Measurements from ENCODE around the gene ADIPOR1.
A peak's percentile ranks its signal among the peaks of the same experiment; 100 is the strongest.

The ADIPOR1 gene

GRCh38 chr1:202932476-202932875 is 25.6 kb downstream of the ADIPOR1 start:
- Histone ChIP-seq H3K4me2 (ENCODE audit: insufficient read depth, low read length, poor library complexity, severe bottlenecking) (no peak overlapping the region), H3K36me3 (replicated peaks in 1 of 2; ENCODE audit: control insufficient read depth in 2 of 2, insufficient read depth in 2 of 2, low read length in 2 of 2) (no peaks in the 10 kb centered on the region), H4K8ac (ENCODE audit: low read depth, low read length) (no peak overlapping the region), H3K27ac (replicated peaks; ENCODE audit: low read length) (no peak overlapping the region), H3K27me3 (ENCODE audit: control insufficient read depth in 3 of 3, insufficient read depth in 3 of 3, low read depth in 1 of 3, low read length in 3 of 3) (no peaks in the 10 kb centered on the region), H3K18ac (ENCODE audit: low read length) (no peak overlapping the region), H2BK120ac (ENCODE audit: low read depth, low read length) (no peak overlapping the region), H2BK5ac (ENCODE audit: low read length) (no peak overlapping the region), H3K79me1 (ENCODE audit: low read depth, low read length) (no peaks in the 10 kb centered on the region), H4K91ac (ENCODE audit: low read depth, low read length, poor library complexity) (no peak overlapping the region), H3K4me1 (ENCODE audit: control insufficient read depth in 2 of 2, insufficient read depth in 1 of 2, low read depth in 1 of 2, low read length in 2 of 2) (no peaks in the 10 kb centered on the region), H3K4me3 (ENCODE audit: low read length in 2 of 2) (no peak overlapping the region), H3K14ac (ENCODE audit: low read length) (no peak overlapping the region), H3K9me3 (replicated peaks in 1 of 2; ENCODE audit: control insufficient read depth in 2 of 2, insufficient read depth in 1 of 2, low read depth in 1 of 2, low read length in 2 of 2) (peaks cover 0 to 3% of the 10 kb centered on the region in 2 donors), H2BK15ac (ENCODE audit: low read length) (no peak overlapping the region), H3K9ac (ENCODE audit: low read depth, low read length, poor library complexity) (no peak overlapping the region), H2BK12ac (ENCODE audit: low read length) (no peak overlapping the region), H2AFZ (ENCODE audit: low read length) (no peak overlapping the region), H3K23ac (ENCODE audit: low read depth, low read length, poor library complexity) (no peak overlapping the region), H3K4ac (ENCODE audit: low read length) (no peak overlapping the region), H2AK5ac (ENCODE audit: low read depth, low read length) (no peak overlapping the region)
- no CpG with 5 or more reads among the region's 2 CpGs for WGBS, 2 donors (ENCODE audit: extremely low coverage in 2 of 2, insufficient read length in 2 of 2, insufficient replicate concordance in 1 of 2)
- no peak for DNase-seq (ENCODE audit: low spot score)

- Histone ChIP-seq H3K9me3 (replicated peaks in 1 of 2; ENCODE audit: control insufficient read depth in 2 of 2, insufficient read depth in 1 of 2, low read depth in 1 of 2, low read length in 2 of 2) (no peaks in the 10 kb centered on the region), H3K79me1 (ENCODE audit: low read depth, low read length) (no peaks in the 10 kb centered on the region), H3K23ac (ENCODE audit: low read depth, low read length, poor library complexity) (peak within 1 kb of the TSS; percentile 94), H2BK120ac (ENCODE audit: low read depth, low read length) (no peak within 1 kb of the TSS), H3K4me1 (ENCODE audit: control insufficient read depth in 2 of 2, insufficient read depth in 1 of 2, low read depth in 1 of 2, low read length in 2 of 2) (no peaks in the 10 kb centered on the region), H3K9ac (ENCODE audit: low read depth, low read length, poor library complexity) (peak within 1 kb of the TSS; percentile 88), H2BK5ac (ENCODE audit: low read length) (no peak within 1 kb of the TSS), H3K4ac (ENCODE audit: low read length) (no peak within 1 kb of the TSS), H3K4me3 (ENCODE audit: low read length in 2 of 2) (peak within 1 kb of the TSS; percentile 70 to 95), H3K4me2 (ENCODE audit: insufficient read depth, low read length, poor library complexity, severe bottlenecking) (peak within 1 kb of the TSS; percentile 60), H2BK15ac (ENCODE audit: low read length) (no peak within 1 kb of the TSS), H4K91ac (ENCODE audit: low read depth, low read length, poor library complexity) (peak within 1 kb of the TSS; percentile 34), H2AFZ (ENCODE audit: low read length) (peak within 1 kb of the TSS; percentile 95), H4K8ac (ENCODE audit: low read depth, low read length) (no peak within 1 kb of the TSS), H3K36me3 (replicated peaks in 1 of 2; ENCODE audit: control insufficient read depth in 2 of 2, insufficient read depth in 2 of 2, low read length in 2 of 2) (peaks cover 0 to 29% of the 10 kb centered on the region in 2 donors), H3K18ac (ENCODE audit: low read length) (peak within 1 kb of the TSS; percentile 91), H3K14ac (ENCODE audit: low read length) (no peak within 1 kb of the TSS), H2BK12ac (ENCODE audit: low read length) (no peak within 1 kb of the TSS), H2AK5ac (ENCODE audit: low read depth, low read length) (no peak within 1 kb of the TSS), H3K27me3 (ENCODE audit: control insufficient read depth in 3 of 3, insufficient read depth in 3 of 3, low read depth in 1 of 3, low read length in 3 of 3) (no peaks in the 10 kb centered on the region), H3K27ac (replicated peaks; ENCODE audit: low read length) (peak within 1 kb of the TSS; percentile 84)
- WGBS, 2 donors (ENCODE audit: extremely low coverage in 2 of 2, insufficient read length in 2 of 2, insufficient replicate concordance in 1 of 2), result no CpG with 5 or more reads among the region's 57 CpGs
- peak; percentile 97 for DNase-seq (ENCODE audit: low spot score)
Measured at GRCh38 chr1:202926581-202927491, 31.3 kb downstream of the ADIPOR1 start, which contains the start of gene KLHL12. KLHL12 (minus strand) TSS chr1:202927234; CDS start chr1:202925162, 2,072 bp downstream.

GRCh38 chr1:202923533-202923932 is 34.6 kb downstream of the ADIPOR1 start:
- H3K9ac ChIP-seq (ENCODE audit: low read depth, low read length, poor library complexity), result no peak overlapping the region
- H3K27ac ChIP-seq (replicated peaks; ENCODE audit: low read length), result no peak overlapping the region
- DNase-seq (ENCODE audit: low spot score), result no peak
- no CpG with 5 or more reads among the region's 3 CpGs for WGBS, 2 donors (ENCODE audit: extremely low coverage in 2 of 2, insufficient read length in 2 of 2, insufficient replicate concordance in 1 of 2)
- no peaks in the 10 kb centered on the region for H3K79me1 ChIP-seq (ENCODE audit: low read depth, low read length)
- no peaks in the 10 kb centered on the region for H3K9me3 ChIP-seq (replicated peaks in 1 of 2; ENCODE audit: control insufficient read depth in 2 of 2, insufficient read depth in 1 of 2, low read depth in 1 of 2, low read length in 2 of 2)
- no peak overlapping the region for H3K4me3 ChIP-seq (ENCODE audit: low read length in 2 of 2)
- H2AK5ac ChIP-seq (ENCODE audit: low read depth, low read length), result no peak overlapping the region
- no peak overlapping the region for H3K4me2 ChIP-seq (ENCODE audit: insufficient read depth, low read length, poor library complexity, severe bottlenecking)
- H3K36me3 ChIP-seq (replicated peaks in 1 of 2; ENCODE audit: control insufficient read depth in 2 of 2, insufficient read depth in 2 of 2, low read length in 2 of 2), result peaks cover 4 to 51% of the 10 kb centered on the region in 2 donors
- no peak overlapping the region for H3K14ac ChIP-seq (ENCODE audit: low read length)
- H2AFZ ChIP-seq (ENCODE audit: low read length), result no peak overlapping the region
- H3K4ac ChIP-seq (ENCODE audit: low read length), result no peak overlapping the region
- no peaks in the 10 kb centered on the region for H3K4me1 ChIP-seq (ENCODE audit: control insufficient read depth in 2 of 2, insufficient read depth in 1 of 2, low read depth in 1 of 2, low read length in 2 of 2)
- H3K27me3 ChIP-seq (ENCODE audit: control insufficient read depth in 3 of 3, insufficient read depth in 3 of 3, low read depth in 1 of 3, low read length in 3 of 3), result no peaks in the 10 kb centered on the region
- no peak overlapping the region for H2BK5ac ChIP-seq (ENCODE audit: low read length)
- H2BK12ac ChIP-seq (ENCODE audit: low read length), result no peak overlapping the region
- no peak overlapping the region for H2BK120ac ChIP-seq (ENCODE audit: low read depth, low read length)
- H3K18ac ChIP-seq (ENCODE audit: low read length), result no peak overlapping the region
- no peak overlapping the region for H4K91ac ChIP-seq (ENCODE audit: low read depth, low read length, poor library complexity)
- H2BK15ac ChIP-seq (ENCODE audit: low read length), result no peak overlapping the region
- H4K8ac ChIP-seq (ENCODE audit: low read depth, low read length), result no peak overlapping the region
- H3K23ac ChIP-seq (ENCODE audit: low read depth, low read length, poor library complexity), result no peak overlapping the region

GRCh38 chr1:202919615-202920014 is 38.5 kb downstream of the ADIPOR1 start:
- Histone ChIP-seq H3K4me3 (ENCODE audit: low read length in 2 of 2) (no peak overlapping the region), H3K4ac (ENCODE audit: low read length) (no peak overlapping the region), H3K4me1 (ENCODE audit: control insufficient read depth in 2 of 2, insufficient read depth in 1 of 2, low read depth in 1 of 2, low read length in 2 of 2) (no peaks in the 10 kb centered on the region), H4K91ac (ENCODE audit: low read depth, low read length, poor library complexity) (no peak overlapping the region), H3K27ac (replicated peaks; ENCODE audit: low read length) (no peak overlapping the region), H3K9me3 (replicated peaks in 1 of 2; ENCODE audit: control insufficient read depth in 2 of 2, insufficient read depth in 1 of 2, low read depth in 1 of 2, low read length in 2 of 2) (no peaks in the 10 kb centered on the region), H2AK5ac (ENCODE audit: low read depth, low read length) (no peak overlapping the region), H2BK15ac (ENCODE audit: low read length) (no peak overlapping the region), H3K4me2 (ENCODE audit: insufficient read depth, low read length, poor library complexity, severe bottlenecking) (no peak overlapping the region), H2BK120ac (ENCODE audit: low read depth, low read length) (no peak overlapping the region), H3K36me3 (replicated peaks in 1 of 2; ENCODE audit: control insufficient read depth in 2 of 2, insufficient read depth in 2 of 2, low read length in 2 of 2) (peaks cover 13 to 83% of the 10 kb centered on the region in 2 donors), H2BK12ac (ENCODE audit: low read length) (no peak overlapping the region), H3K79me1 (ENCODE audit: low read depth, low read length) (no peaks in the 10 kb centered on the region), H3K23ac (ENCODE audit: low read depth, low read length, poor library complexity) (no peak overlapping the region), H3K14ac (ENCODE audit: low read length) (no peak overlapping the region), H3K27me3 (ENCODE audit: control insufficient read depth in 3 of 3, insufficient read depth in 3 of 3, low read depth in 1 of 3, low read length in 3 of 3) (no peaks in the 10 kb centered on the region), H2BK5ac (ENCODE audit: low read length) (no peak overlapping the region), H3K9ac (ENCODE audit: low read depth, low read length, poor library complexity) (no peak overlapping the region), H4K8ac (ENCODE audit: low read depth, low read length) (no peak overlapping the region), H3K18ac (ENCODE audit: low read length) (no peak overlapping the region), H2AFZ (ENCODE audit: low read length) (no peak overlapping the region)
- DNase-seq (ENCODE audit: low spot score), result no peak
